ENCODE data around the gene MYO7B. TPM values are rescaled to one million over a fixed set of nuclear protein-coding genes. Genes with fewer than 3 reads are reported as not detected.

MYO7B gene
- total RNA-seq, 1 donor from 2014 or later, result not detected

DNA sequence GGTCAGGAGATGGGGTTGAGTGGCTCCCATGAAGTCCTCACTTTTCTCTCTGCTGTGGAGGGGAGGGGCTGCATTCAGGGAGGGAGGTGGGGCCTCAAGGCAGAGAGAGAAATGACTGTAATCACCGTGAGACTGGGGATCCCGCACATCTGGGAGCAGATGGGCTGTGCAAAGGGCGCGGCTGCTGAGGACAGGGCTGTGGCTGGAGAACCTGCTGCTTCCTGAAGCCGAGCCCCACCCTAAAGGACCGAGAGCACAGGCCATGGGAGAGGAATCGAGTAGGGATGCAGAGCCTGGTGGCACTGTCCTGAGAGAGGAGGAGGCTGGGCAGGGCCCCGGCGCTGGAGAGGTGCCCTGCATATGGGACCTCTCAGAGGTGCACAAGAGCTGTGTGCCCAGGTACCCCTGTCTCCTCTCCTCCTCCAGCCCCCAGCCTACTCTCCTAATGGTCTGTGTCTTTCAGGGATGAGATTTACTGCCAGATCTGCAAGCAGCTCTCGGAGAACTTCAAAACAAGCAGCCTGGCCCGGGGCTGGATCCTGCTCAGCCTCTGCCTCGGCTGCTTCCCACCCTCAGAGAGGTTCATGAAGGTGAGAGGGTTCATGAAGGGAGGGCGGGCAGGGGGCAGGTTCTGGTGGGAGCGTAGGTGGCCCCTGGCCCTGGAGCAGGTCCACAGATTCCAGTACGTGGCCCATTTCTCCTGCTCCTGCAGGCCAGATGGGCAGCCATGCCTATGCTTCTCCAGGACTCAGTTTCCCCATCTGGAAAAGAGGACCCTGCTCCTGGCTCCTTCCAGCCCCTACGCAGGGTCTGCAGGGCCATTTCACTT lies 84.6 kb downstream of the MYO7B start:
- FAIRE-seq (peak; percentile 47), DNase-seq (ENCODE audit: low read depth) (no peak)
- TF ChIP-seq, protein P1, sequence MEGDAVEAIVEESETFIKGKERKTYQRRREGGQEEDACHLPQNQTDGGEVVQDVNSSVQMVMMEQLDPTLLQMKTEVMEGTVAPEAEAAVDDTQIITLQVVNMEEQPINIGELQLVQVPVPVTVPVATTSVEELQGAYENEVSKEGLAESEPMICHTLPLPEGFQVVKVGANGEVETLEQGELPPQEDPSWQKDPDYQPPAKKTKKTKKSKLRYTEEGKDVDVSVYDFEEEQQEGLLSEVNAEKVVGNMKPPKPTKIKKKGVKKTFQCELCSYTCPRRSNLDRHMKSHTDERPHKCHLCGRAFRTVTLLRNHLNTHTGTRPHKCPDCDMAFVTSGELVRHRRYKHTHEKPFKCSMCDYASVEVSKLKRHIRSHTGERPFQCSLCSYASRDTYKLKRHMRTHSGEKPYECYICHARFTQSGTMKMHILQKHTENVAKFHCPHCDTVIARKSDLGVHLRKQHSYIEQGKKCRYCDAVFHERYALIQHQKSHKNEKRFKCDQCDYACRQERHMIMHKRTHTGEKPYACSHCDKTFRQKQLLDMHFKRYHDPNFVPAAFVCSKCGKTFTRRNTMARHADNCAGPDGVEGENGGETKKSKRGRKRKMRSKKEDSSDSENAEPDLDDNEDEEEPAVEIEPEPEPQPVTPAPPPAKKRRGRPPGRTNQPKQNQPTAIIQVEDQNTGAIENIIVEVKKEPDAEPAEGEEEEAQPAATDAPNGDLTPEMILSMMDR (IDR thresholded peaks at IDR 0.05; ENCODE audit: insufficient read depth, low read length, severe bottlenecking), result no peak
- no peaks in the 10 kb centered on the region for H3K27me3 ChIP-seq (ENCODE audit: control insufficient read depth, insufficient read depth, low read length)
- H3K36me3 ChIP-seq (ENCODE audit: control insufficient read depth, insufficient read depth, low read length), result no peaks in the 10 kb centered on the region
- H3K4me3 ChIP-seq (ENCODE audit: low read depth, low read length), result no peak overlapping the region

DNA sequence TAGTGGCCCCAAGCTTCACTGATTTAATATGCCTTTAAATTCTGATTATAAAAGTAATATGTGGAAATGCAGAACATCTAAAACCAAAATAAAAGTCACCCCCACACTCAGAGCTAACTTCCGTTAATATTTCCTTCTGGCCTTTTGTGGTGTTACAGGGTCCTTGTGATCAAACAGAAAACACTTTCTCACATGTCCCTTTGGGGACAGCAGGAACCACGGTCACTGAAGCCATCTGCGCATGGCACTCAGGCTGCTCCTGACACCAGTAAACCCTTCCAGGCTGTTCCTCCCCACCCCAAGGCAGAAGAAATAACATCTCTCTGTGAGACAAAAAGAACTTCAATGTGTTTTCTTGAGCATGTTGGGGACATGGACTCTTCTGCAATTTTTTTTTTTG lies 85.4 kb downstream of the MYO7B start:
- TF ChIP-seq, protein P1 (IDR thresholded peaks at IDR 0.05; ENCODE audit: insufficient read depth, low read length, severe bottlenecking), result no peak

DNA sequence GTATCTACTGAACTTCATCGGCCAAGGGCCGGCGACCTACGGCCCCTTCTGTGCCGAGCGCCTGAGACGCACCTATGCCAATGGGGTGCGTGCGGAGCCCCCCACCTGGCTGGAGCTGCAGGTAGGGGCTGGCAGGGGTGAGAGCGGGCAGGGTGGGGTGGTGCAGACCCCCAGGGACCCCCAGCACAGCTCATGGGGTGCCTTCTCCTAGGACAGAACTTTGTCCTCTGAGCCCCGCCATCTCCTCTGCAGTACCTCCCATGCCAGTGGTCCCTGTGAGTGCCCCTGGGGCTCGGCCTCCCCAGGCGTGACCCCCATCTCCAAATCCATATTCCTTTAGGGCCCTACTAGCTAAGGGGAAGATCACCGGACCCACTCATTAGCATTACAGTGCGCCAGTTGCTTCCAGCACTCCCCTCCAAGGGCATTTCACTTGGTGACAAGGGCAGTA lies 86.5 kb downstream of the MYO7B start:
- FAIRE-seq, result no peak
- TF ChIP-seq, protein P1 (IDR thresholded peaks at IDR 0.05; ENCODE audit: insufficient read depth, low read length, severe bottlenecking), result no peak
- H3K36me3 ChIP-seq (ENCODE audit: control insufficient read depth, insufficient read depth, low read length), result no peaks in the 10 kb centered on the region
- H3K27me3 ChIP-seq (ENCODE audit: control insufficient read depth, insufficient read depth, low read length), result no peaks in the 10 kb centered on the region
- DNase-seq (ENCODE audit: low read depth), result no peak
- no peak overlapping the region for H3K4me3 ChIP-seq (ENCODE audit: low read depth, low read length)

More for the DNA sequence above, 85.4 kb downstream of the MYO7B start:
- H3K27me3 ChIP-seq (ENCODE audit: control insufficient read depth, insufficient read depth, low read length), result no peaks in the 10 kb centered on the region
- no peaks in the 10 kb centered on the region for H3K36me3 ChIP-seq (ENCODE audit: control insufficient read depth, insufficient read depth, low read length)
- no peak for FAIRE-seq
- H3K4me3 ChIP-seq (ENCODE audit: low read depth, low read length), result no peak overlapping the region
- DNase-seq (ENCODE audit: low read depth), result no peak

DNA sequence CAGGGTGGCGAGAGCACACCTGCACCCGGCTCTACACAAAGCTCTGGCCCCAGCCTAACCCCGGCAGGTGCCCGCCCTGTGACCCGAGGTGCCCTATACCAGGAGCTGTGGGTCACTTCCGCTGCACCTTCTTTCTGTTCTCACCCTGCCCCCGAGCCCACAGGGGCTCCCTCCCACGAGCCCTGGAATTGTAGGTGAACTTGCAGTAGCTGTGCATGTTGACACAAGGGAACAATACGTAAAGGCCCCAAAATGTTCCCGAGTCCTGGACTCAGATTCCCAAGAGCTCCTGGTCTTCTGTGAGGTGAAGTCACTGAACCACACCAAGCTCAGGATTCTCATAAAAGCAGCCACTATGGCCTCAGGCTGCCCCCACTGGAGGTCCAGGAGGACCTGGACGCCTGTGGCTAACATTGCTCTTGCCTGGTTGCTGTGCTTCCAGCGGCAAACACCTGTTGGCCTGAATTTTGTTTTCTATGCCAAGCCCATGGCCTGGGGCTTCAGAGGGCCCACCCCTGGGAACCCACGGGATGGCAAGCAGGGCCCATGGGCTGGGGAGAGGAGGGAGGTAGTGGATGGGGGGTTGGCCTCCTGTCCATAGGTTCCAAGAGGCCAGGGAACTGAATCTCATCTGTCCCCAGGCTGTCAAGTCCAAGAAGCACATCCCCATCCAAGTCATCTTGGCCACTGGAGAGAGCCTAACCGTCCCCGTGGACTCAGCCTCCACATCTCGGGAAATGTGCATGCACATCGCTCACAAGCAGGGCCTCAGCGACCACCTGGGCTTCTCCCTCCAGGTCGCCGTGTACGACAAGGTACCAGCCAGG lies 87.3 kb downstream of the MYO7B start:
- TF ChIP-seq, protein P1 (IDR thresholded peaks at IDR 0.05; ENCODE audit: insufficient read depth, low read length, severe bottlenecking), result no peak
- FAIRE-seq (no peak), DNase-seq (ENCODE audit: low read depth) (no peak)
- Histone ChIP-seq H3K36me3 (ENCODE audit: control insufficient read depth, insufficient read depth, low read length) (no peaks in the 10 kb centered on the region), H3K4me3 (ENCODE audit: low read depth, low read length) (no peak overlapping the region), H3K27me3 (ENCODE audit: control insufficient read depth, insufficient read depth, low read length) (no peaks in the 10 kb centered on the region)

DNA sequence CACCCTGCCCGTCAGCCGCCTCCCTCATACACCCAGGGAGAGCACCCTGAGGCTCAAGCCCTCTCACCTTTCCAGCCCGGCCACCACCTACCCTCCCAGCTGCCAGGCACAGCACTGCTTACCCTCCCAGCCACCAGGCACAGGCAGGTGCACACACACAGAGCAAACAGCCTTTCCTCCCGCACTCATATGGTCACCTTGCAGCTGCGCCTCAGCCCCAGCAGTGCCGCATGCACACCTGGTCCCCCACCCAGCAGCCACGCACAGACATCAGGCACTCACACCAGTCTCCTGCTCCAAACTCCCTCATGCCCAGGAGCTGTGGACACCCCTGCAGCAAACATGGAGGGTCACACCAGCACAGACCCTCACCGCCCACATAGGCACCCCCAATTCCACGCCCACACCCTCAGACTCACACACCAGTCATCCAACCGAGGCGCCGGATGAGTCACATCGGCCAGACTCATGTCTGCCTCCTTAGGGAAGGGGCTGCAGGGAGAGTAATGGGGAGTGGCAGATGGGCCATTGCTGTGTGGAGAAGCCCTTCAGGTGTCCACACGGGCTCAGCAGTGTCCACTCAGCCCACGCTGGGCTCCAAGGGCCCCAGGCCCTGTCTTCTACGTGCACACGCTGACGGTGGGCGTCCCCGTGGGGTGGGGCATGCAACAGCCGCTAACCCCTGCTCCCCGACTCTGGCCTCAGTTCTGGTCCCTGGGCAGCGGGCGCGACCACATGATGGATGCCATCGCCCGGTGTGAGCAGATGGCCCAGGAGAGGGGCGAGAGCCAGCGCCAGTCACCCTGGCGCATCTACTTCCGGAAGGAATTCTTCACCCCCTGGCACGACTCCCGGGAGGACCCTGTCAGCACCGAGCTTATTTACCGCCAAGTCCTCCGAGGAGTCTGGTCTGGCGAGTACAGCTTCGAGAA lies 88.2 kb downstream of the MYO7B start:
- DNase-seq (ENCODE audit: low read depth) (peak; percentile 24), FAIRE-seq (no peak)
- Histone ChIP-seq H3K4me3 (ENCODE audit: low read depth, low read length) (no peak overlapping the region), H3K27me3 (ENCODE audit: control insufficient read depth, insufficient read depth, low read length) (no peaks in the 10 kb centered on the region), H3K36me3 (ENCODE audit: control insufficient read depth, insufficient read depth, low read length) (no peaks in the 10 kb centered on the region)
- TF ChIP-seq, protein P1 (IDR thresholded peaks at IDR 0.05; ENCODE audit: insufficient read depth, low read length, severe bottlenecking), result no peak
